HG02885 (cell line): ENCODE results near the gene COPS9.

Source experiments
- ATAC-seq: cut with Tn5 transposase; IDR thresholded peaks from one replicate; pipeline ENCODE4 v1.9.1; 2021; ENCODE audit warnings: mild to moderate bottlenecking; ENCODE audit not compliant: unreplicated experiment, poor library complexity

COPS9 gene

GRCh38 chr2:240151477-240152031 is 15.4 kb upstream of the COPS9 start:
- ATAC-seq = no peak

GRCh38 chr2:240149943-240150784 is 14.1 kb upstream of the COPS9 start:
- ATAC-seq = peak; percentile 46

GRCh38 chr2:240147911-240148587 is 11.9 kb upstream of the COPS9 start:
- no peak for ATAC-seq

- ATAC-seq = no peak
Observed at GRCh38 chr2:240147382-240147781, 11.3 kb upstream of the COPS9 start.

- ATAC-seq = no peak
Observed at GRCh38 chr2:240146627-240147278, 10.6 kb upstream of the COPS9 start.

- ATAC-seq = no peak
Observed at GRCh38 chr2:240146141-240146561, 10.0 kb upstream of the COPS9 start.

GRCh38 chr2:240145461-240145860 is 9.4 kb upstream of the COPS9 start:
- ATAC-seq = no peak

- no peak for ATAC-seq
Observed at GRCh38 chr2:240144649-240145261, 8.7 kb upstream of the COPS9 start.

- ATAC-seq = peak; percentile 66
Observed at GRCh38 chr2:240143801-240144648, 7.9 kb upstream of the COPS9 start.

- ATAC-seq = no peak
Observed at GRCh38 chr2:240143276-240143675, 7.2 kb upstream of the COPS9 start.

- ATAC-seq = no peak
Observed at GRCh38 chr2:240142859-240143258, 6.8 kb upstream of the COPS9 start.

GRCh38 chr2:240142256-240142775 is 6.2 kb upstream of the COPS9 start:
- no peak for ATAC-seq

GRCh38 chr2:240141736-240142135 is 5.6 kb upstream of the COPS9 start:
- no peak for ATAC-seq

GRCh38 chr2:240140920-240141319 is 4.8 kb upstream of the COPS9 start:
- ATAC-seq = no peak

- ATAC-seq = no peak
Observed at GRCh38 chr2:240140511-240140910, 4.4 kb upstream of the COPS9 start, which contains the start of gene OTOS. OTOS (minus strand) TSS chr2:240140658; CDS start chr2:240140326, 332 bp downstream.

- ATAC-seq = no peak
Observed at GRCh38 chr2:240139666-240140393, 3.7 kb upstream of the COPS9 start.

GRCh38 chr2:240139011-240139441 is 2.9 kb upstream of the COPS9 start:
- no peak for ATAC-seq

- no peak for ATAC-seq
Observed at GRCh38 chr2:240138254-240138984, 2.3 kb upstream of the COPS9 start.
